ENCODE results near the gene EXOC7. TPM values are rescaled to one million over a fixed set of nuclear protein-coding genes. Genes with fewer than 3 reads are reported as not detected.

Gene EXOC7
- total and polyA plus RNA-seq, 12 donors = 37.9 to 97.5 (median 82.1) TPM

GRCh38 chr17:76124582-76125390 lies 21.2 kb upstream of the EXOC7 start:
- DNase-seq (no peak), ATAC-seq (no peak)
- peaks cover 0 to 14% (median 6%) of the 10 kb centered on the region in 9 donors for H3K4me1 ChIP-seq
- no peaks in the 10 kb centered on the region for H3K9me3 ChIP-seq
- peak in 1 of 9 donors; percentile 20 for TF ChIP-seq CTCF (IDR thresholded peaks at IDR 0.05)
- H3K27me3 ChIP-seq = peaks cover 0 to 3% (median 0%) of the 10 kb centered on the region in 7 donors
- no peak overlapping the region for H3K4me3 ChIP-seq
- no peaks in the 10 kb centered on the region for H3K36me3 ChIP-seq
- no peak overlapping the region for H3K27ac ChIP-seq
- intact Hi-C loops (cut with DNase I) = loop anchor here in 7 of 10 donors (2.0 to 10.0 kb wide), 5 partner anchors 24 to 173 kb away; no protein-coding TSS in a partner anchor
- WGBS, 2 donors = 87 to 88% methylated on average over 22 of the region's 22 CpGs

GRCh38 chr17:76123749-76124581 lies 20.4 kb upstream of the EXOC7 start:
- peaks cover 0 to 14% (median 6%) of the 10 kb centered on the region in 9 donors for H3K4me1 ChIP-seq
- ATAC-seq (no peak), DNase-seq (no peak)
- intact Hi-C loops (cut with DNase I) = loop anchor here in 7 of 10 donors (2.0 to 10.0 kb wide), 5 partner anchors 25 to 173 kb away; no protein-coding TSS in a partner anchor
- no peaks in the 10 kb centered on the region for H3K27me3 ChIP-seq
- 81 to 85% methylated on average over 9 of the region's 9 CpGs for WGBS, 2 donors
- no peak for TF ChIP-seq CTCF (IDR thresholded peaks at IDR 0.05)
- no peaks in the 10 kb centered on the region for H3K36me3 ChIP-seq
- no peak overlapping the region for H3K27ac ChIP-seq
- H3K9me3 ChIP-seq = no peaks in the 10 kb centered on the region
- no peak overlapping the region for H3K4me3 ChIP-seq

DNA sequence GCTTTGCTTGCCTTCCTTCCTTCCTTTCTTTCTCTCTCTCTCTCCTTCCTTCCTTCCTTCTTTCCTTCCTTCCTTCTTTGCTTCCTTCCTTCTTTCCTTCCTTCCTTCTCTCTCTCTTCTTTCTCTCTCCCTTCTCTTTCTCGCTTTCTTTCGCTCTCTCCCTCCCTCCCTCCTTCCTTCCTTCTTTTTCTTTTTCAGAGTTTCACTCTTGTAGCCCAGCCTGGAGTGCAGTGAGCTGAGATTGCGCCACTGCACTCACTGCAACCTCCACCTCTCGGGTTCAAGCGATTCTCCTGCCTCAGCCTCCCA lies 19.6 kb upstream of the EXOC7 start:
- DNase-seq (no peak), ATAC-seq (no peak)
- no peak overlapping the region for H3K4me3 ChIP-seq
- peaks cover 0 to 14% (median 6%) of the 10 kb centered on the region in 9 donors for H3K4me1 ChIP-seq
- H3K27ac ChIP-seq = no peak overlapping the region
- H3K36me3 ChIP-seq = no peaks in the 10 kb centered on the region
- no peaks in the 10 kb centered on the region for H3K27me3 ChIP-seq
- WGBS, 2 donors = 85 to 91% methylated on average over 5 of the region's 5 CpGs
- no peak for TF ChIP-seq CTCF (IDR thresholded peaks at IDR 0.05)
- no peaks in the 10 kb centered on the region for H3K9me3 ChIP-seq
- intact Hi-C loops (cut with DNase I) = loop anchor here in 7 of 10 donors (5.0 to 10.0 kb wide), 4 partner anchors 52 to 174 kb away; no protein-coding TSS in a partner anchor

DNA sequence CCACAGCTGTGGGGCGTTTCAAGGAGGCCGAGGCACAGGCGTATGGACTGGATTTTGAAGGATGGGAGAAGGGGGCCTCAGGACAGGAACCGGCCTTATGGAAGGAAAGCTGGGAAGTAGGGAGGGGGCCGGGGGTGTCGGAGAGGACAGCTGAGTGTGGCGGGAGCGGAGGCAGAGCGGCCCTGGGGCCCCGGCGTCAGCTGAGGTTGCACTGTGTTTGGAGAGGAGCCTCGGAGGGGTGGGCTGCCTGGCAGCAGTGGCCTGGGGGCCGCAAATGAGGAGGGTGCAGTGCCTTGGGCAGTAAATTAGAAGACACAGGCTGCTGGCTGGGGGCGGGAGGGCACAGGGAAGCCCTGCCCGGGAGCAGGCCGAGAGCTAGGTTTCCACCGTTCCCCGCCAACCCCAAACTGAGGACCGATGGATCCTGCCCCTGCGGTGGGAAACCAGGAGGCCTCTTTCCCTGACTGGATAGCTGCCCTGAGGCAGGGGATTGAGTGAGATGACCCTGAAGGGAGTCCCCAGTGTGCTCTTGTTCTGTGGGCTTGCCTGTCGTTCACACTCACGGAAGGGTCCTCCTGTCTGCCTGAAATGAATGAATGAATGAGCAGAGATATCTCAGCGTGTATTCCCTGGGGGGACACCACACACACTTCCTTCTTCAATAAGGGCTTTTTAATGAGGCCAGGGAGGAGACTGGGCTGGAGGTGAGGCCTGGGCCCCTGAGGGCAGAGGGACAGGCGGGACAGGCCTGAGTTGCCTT lies 19.0 kb upstream of the EXOC7 start:
- no peak overlapping the region for H3K4me3 ChIP-seq
- no peak overlapping the region for H3K27ac ChIP-seq
- ATAC-seq = no peak

More for the DNA sequence above, 19.0 kb upstream of the EXOC7 start:
- peaks cover 0 to 14% (median 6%) of the 10 kb centered on the region in 9 donors for H3K4me1 ChIP-seq
- no peak for DNase-seq
- H3K27me3 ChIP-seq = no peaks in the 10 kb centered on the region
- H3K9me3 ChIP-seq = no peaks in the 10 kb centered on the region
- no peak for TF ChIP-seq CTCF (IDR thresholded peaks at IDR 0.05)
- intact Hi-C loops (cut with DNase I) = loop anchor here in 7 of 10 donors (5.0 to 10.0 kb wide), 4 partner anchors 52 to 175 kb away; no protein-coding TSS in a partner anchor
- 90 to 92% methylated on average over 21 to 24 of the region's 24 CpGs for whole genome bisulfite sequencing, 2 donors
- no peaks in the 10 kb centered on the region for H3K36me3 ChIP-seq

All from heart right ventricle (tissue), 16 donors.